Measurements from ENCODE around the gene TWNK. TPM values are rescaled to one million over a fixed set of nuclear protein-coding genes. Genes with fewer than 3 reads are reported as not detected.

The TWNK gene
- total and polyA plus RNA-seq, 2 experiments from 2014 or later, result 12.2 to 29.4 TPM

- H3K9me2 ChIP-seq (ENCODE audit: insufficient read depth), result no peaks in the 10 kb centered on the region
- ATAC-seq (no peak), DNase-seq (ENCODE audit: low spot score) (no peak)
- peaks cover 1% of the 10 kb centered on the region; the same call in 1 of the 2 replicates for H4K20me1 ChIP-seq (replicated peaks; ENCODE audit: insufficient read depth)
- H3K4me2 ChIP-seq, result no peak overlapping the region
- peaks cover 3% of the 10 kb centered on the region; the same call in 1 of the 3 replicates for H3K36me3 Mint-ChIP-seq (ENCODE audit: low read depth)
- H3K4me1 ChIP-seq (ENCODE audit: insufficient read depth), result no peaks in the 10 kb centered on the region
- peaks cover 7% of the 10 kb centered on the region for H3K27me3 Mint-ChIP-seq (ENCODE audit: insufficient read depth, low read depth, poor library complexity)
- H3K36me3 ChIP-seq (ENCODE audit: insufficient read depth), result no peaks in the 10 kb centered on the region
- TF ChIP-seq POLR2AphosphoS5 (IDR thresholded peaks at IDR 0.05; ENCODE audit: low read depth) (no peak), JUNB (IDR thresholded peaks at IDR 0.05; ENCODE audit: unreplicated experiment) (no peak), EZH2 (IDR thresholded peaks at IDR 0.05; ENCODE audit: low read depth, unreplicated experiment) (no peak), ZNF114 (CRISPR knock-in tag; IDR thresholded peaks at IDR 0.05) (no peak), ZNF462 (CRISPR knock-in tag; IDR thresholded peaks at IDR 0.05) (no peak), ETS1 (IDR thresholded peaks at IDR 0.05) (no peak), EZH2phosphoT487 (IDR thresholded peaks at IDR 0.05; ENCODE audit: unreplicated experiment) (no peak), ZNF331 (CRISPR knock-in tag; IDR thresholded peaks at IDR 0.05; ENCODE audit: low read depth) (no peak)
- TF ChIP-seq, protein P1, sequence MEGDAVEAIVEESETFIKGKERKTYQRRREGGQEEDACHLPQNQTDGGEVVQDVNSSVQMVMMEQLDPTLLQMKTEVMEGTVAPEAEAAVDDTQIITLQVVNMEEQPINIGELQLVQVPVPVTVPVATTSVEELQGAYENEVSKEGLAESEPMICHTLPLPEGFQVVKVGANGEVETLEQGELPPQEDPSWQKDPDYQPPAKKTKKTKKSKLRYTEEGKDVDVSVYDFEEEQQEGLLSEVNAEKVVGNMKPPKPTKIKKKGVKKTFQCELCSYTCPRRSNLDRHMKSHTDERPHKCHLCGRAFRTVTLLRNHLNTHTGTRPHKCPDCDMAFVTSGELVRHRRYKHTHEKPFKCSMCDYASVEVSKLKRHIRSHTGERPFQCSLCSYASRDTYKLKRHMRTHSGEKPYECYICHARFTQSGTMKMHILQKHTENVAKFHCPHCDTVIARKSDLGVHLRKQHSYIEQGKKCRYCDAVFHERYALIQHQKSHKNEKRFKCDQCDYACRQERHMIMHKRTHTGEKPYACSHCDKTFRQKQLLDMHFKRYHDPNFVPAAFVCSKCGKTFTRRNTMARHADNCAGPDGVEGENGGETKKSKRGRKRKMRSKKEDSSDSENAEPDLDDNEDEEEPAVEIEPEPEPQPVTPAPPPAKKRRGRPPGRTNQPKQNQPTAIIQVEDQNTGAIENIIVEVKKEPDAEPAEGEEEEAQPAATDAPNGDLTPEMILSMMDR (conservative IDR thresholded peaks at IDR 0.05; ENCODE audit: low read depth in 2 of 2), result no peak
- H3F3A ChIP-seq (replicated peaks; ENCODE audit: low read depth), result no peaks in the 10 kb centered on the region
- H3K4me1 Mint-ChIP-seq, result peaks cover 6% of the 10 kb centered on the region; the same call in 2 of the 3 replicates
- no peaks in the 10 kb centered on the region for H3K79me2 ChIP-seq (replicated peaks; ENCODE audit: insufficient read depth)
- H3K4me3 Mint-ChIP-seq, result no peak overlapping the region
- no peak overlapping the region for H3K4me3 ChIP-seq
- no peaks in the 10 kb centered on the region for H3K9me3 Mint-ChIP-seq
- H3K27ac Mint-ChIP-seq, result no peak overlapping the region
- H3K27me3 ChIP-seq (ENCODE audit: insufficient read depth), result no peaks in the 10 kb centered on the region
- no peak overlapping the region for H3K27ac ChIP-seq (ENCODE audit: low read depth)
- no peak overlapping the region for H2AFZ ChIP-seq
Observed at GRCh38 chr10:100979791-100980272, 7.5 kb upstream of the TWNK start.

Measured in GM23338 (cell line).